Osteoblast (primary cell): ENCODE measurements around the gene FXYD6. TPM values are rescaled to one million over a fixed set of nuclear protein-coding genes. Genes with fewer than 3 reads are reported as not detected.

Experiments
- DNase-seq: peaks from one replicate; pipeline ENCODE4 v3.0.0; 2011; ENCODE audit warnings: low spot score, mixed read lengths; ENCODE audit not compliant: insufficient read length; ENCODE audit errors: missing footprints
- H2AFZ ChIP-seq: 2 replicates; pipeline ENCODE4 v1.6.0; 2011; ENCODE audit warnings: mild to moderate bottlenecking, low read length
- H3K27ac ChIP-seq: 2 replicates; pipeline ENCODE4 v1.5.1; 2011; ENCODE audit warnings: mild to moderate bottlenecking, low read depth, low read length, moderate library complexity
- H3K27me3 ChIP-seq: 2 replicates; pipeline ENCODE4 v1.6.0; 2012; ENCODE audit warnings: mild to moderate bottlenecking, control low read depth, inconsistent platforms, low read length, moderate library complexity; ENCODE audit not compliant: insufficient read depth
- H3K36me3 ChIP-seq: 2 replicates; pipeline ENCODE4 v1.5.1; 2011; ENCODE audit warnings: mild to moderate bottlenecking, low read length, control low read depth, moderate library complexity; ENCODE audit not compliant: insufficient read depth
- H3K4me1 ChIP-seq: 2 replicates; pipeline ENCODE4 v1.5.1; 2011; ENCODE audit warnings: mild to moderate bottlenecking, low read length, control low read depth, moderate library complexity; ENCODE audit not compliant: insufficient read depth
- H3K4me2 ChIP-seq: 2 replicates; pipeline ENCODE4 v1.6.0; 2011; ENCODE audit warnings: mild to moderate bottlenecking, low read length; ENCODE audit not compliant: insufficient read depth
- H3K4me3 ChIP-seq: fragments of 200-600 bp; sonication (generic); 3 replicates; pipeline ENCODE4 v1.5.1; 2012; ENCODE audit warnings: mild to moderate bottlenecking, low read length, inconsistent platforms; ENCODE audit not compliant: insufficient read depth
- H3K79me2 ChIP-seq: 2 replicates; pipeline ENCODE4 v1.6.0; 2012; ENCODE audit warnings: mild to moderate bottlenecking, low read length, control low read depth, inconsistent platforms; ENCODE audit not compliant: insufficient read depth
- H3K9me3 ChIP-seq: 2 replicates; pipeline ENCODE4 v1.5.1; 2011; ENCODE audit warnings: low read depth, low read length, control low read depth
- H4K20me1 ChIP-seq: 2 replicates; pipeline ENCODE4 v1.6.0; 2012; ENCODE audit warnings: mild to moderate bottlenecking, low read length, control low read depth; ENCODE audit not compliant: insufficient read depth
- total RNA-seq: library from RNA; depleted of rRNA; stranded (reverse); fragments of >200 nt; gene quantifications from 2 replicates; pipeline ENCODE4 v1.2.3, GENCODE V29; 2012
- TF ChIP-seq, protein P1 (sequence below): IDR thresholded peaks from 2 replicates; pipeline ENCODE4 v1.5.1; 2011; ENCODE audit warnings: mild to moderate bottlenecking, low read depth, low read length, moderate library complexity; ENCODE audit errors: extremely low read depth

Gene FXYD6
- total RNA-seq, 1 donor = not detected

DNA sequence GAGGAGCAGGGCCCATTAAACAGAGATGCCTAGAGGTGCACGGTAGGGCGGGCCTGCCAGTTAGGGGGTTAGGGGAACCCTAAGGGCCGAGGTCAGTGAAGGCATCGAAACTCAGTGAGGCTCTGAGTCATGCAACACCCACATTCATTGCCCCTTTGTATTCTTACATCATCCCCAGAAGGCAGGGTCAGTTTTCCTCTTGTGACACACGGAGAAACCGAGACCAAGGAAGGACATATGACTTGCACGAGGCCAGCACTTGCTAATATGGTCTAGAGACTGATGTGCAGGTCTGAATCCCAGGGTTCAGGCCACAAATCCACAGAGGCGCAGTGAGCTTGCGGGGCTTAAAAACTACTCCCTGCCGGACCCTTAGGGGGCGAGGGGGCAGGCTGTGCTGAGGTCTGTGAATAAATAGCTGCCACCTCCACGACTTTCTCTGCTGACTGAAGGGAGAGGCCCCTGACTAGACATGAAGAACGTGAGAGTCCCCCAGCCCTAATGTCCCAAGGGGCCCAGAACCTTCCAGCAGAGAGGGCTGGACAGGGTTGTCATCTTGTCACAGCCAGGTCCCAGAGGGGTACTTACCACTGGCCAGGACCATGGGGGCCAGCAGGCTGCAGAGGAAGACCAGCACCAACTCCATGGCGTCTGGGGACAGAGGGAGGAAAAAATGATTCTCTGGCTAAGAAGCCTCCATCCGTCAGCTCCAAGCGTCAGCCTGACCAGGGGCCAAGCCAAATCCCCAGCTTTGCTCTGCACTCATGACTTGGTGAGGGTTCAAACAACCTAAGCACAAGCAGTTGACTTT is 34.1 kb downstream of the FXYD6 start:
- Histone ChIP-seq H4K20me1 (no peaks in the 10 kb centered on the region), H3K36me3 (no peaks in the 10 kb centered on the region), H3K27ac (no peak overlapping the region), H3K4me1 (no peaks in the 10 kb centered on the region), H2AFZ (no peak overlapping the region), H3K4me3 (no peak overlapping the region), H3K4me2 (no peak overlapping the region), H3K79me2 (no peaks in the 10 kb centered on the region), H3K9me3 (no peaks in the 10 kb centered on the region), H3K27me3 (no peaks in the 10 kb centered on the region)
- DNase-seq = no peak
- TF ChIP-seq, protein P1, sequence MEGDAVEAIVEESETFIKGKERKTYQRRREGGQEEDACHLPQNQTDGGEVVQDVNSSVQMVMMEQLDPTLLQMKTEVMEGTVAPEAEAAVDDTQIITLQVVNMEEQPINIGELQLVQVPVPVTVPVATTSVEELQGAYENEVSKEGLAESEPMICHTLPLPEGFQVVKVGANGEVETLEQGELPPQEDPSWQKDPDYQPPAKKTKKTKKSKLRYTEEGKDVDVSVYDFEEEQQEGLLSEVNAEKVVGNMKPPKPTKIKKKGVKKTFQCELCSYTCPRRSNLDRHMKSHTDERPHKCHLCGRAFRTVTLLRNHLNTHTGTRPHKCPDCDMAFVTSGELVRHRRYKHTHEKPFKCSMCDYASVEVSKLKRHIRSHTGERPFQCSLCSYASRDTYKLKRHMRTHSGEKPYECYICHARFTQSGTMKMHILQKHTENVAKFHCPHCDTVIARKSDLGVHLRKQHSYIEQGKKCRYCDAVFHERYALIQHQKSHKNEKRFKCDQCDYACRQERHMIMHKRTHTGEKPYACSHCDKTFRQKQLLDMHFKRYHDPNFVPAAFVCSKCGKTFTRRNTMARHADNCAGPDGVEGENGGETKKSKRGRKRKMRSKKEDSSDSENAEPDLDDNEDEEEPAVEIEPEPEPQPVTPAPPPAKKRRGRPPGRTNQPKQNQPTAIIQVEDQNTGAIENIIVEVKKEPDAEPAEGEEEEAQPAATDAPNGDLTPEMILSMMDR = no peak

DNA sequence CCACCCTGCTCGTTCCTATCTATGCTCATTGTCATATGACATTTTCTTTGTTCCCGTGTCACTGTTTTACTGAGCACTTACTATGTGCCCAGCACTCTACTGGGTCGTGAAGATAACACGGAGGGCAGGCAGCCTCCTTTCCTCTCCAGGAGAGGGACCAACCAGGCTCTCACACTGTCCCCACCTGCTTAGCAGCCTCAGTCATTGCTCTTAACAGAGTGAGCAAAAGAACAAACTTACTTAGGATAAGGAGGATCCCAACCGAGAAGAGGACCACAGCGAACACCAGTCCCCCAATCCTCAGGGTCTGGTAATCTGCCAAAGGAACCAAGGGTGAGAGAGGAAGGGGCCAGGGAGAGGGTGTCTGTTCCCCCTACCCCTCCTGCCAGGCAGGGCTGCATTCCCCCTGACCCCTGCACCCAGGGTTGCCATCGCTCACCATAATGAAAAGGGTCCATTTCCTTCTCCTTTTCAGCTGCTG is 34.9 kb downstream of the FXYD6 start:
- TF ChIP-seq, protein P1 = no peak
- Histone ChIP-seq H3K79me2 (no peaks in the 10 kb centered on the region), H3K27me3 (no peaks in the 10 kb centered on the region), H2AFZ (no peak overlapping the region), H3K4me1 (no peaks in the 10 kb centered on the region), H3K4me3 (no peak overlapping the region), H3K36me3 (no peaks in the 10 kb centered on the region), H3K27ac (no peak overlapping the region), H3K9me3 (no peaks in the 10 kb centered on the region), H3K4me2 (no peak overlapping the region), H4K20me1 (no peaks in the 10 kb centered on the region)
- no peak for DNase-seq

DNA sequence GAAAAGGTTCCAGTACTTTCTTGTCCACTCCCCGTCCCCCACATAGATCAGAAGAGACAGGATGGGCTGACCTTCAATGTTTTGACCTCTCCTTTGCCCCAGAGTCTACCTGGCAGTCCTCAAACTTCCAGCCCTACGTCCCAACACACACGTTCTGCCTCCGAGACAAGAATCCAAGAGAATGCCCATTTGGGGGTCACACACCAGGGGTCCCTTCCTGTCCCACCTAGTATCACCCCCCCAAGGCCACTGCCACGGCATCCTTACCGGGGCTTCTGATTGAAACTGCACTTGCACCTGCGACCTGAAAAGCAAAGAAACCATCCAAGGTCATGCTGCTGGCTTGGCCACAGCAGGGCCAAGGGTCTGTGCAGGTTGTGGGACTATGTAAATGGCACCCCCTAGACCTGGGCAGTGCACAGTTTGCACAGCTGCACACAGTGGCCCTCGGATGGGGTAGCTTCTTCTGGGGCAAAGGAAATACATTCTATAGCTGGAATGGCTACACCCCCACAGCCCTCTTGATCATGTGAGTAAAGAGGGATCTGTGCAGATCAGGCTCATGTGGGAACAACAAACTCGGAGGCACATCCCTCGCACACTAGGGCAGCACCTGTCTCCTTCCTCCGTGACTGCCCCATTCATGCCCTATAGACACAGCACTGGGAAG is 35.4 kb downstream of the FXYD6 start:
- no peaks in the 10 kb centered on the region for H3K27me3 ChIP-seq
- H3K27ac ChIP-seq = no peak overlapping the region
- no peak overlapping the region for H3K4me3 ChIP-seq
- H3K9me3 ChIP-seq = no peaks in the 10 kb centered on the region
- H3K4me1 ChIP-seq = no peaks in the 10 kb centered on the region
- no peaks in the 10 kb centered on the region for H3K36me3 ChIP-seq
- no peak overlapping the region for H2AFZ ChIP-seq
- no peaks in the 10 kb centered on the region for H3K79me2 ChIP-seq
- peak; percentile 41 for DNase-seq
- no peaks in the 10 kb centered on the region for H4K20me1 ChIP-seq
- no peak overlapping the region for H3K4me2 ChIP-seq
- TF ChIP-seq, protein P1 = no peak
